SK-N-MC (cell line): Measurements from ENCODE around the gene SCFD2.

ENCODE experiments used
- EZH2 ChIP-seq: fragments of 200-600 bp; sonication (generic); IDR thresholded peaks from one replicate; pipeline ENCODE4 v1.6.1; 2017; ENCODE audit warnings: antibody characterized with exemption
- FOXP2 ChIP-seq: optimal IDR thresholded peaks from 2 replicates; pipeline ENCODE3; 2011; ENCODE audit warnings: mild to moderate bottlenecking, moderate library complexity; ENCODE audit not compliant: insufficient read depth; ENCODE audit errors: extremely low read length, control extremely low read depth
- POLR2AphosphoS5 ChIP-seq: IDR thresholded peaks from 2 replicates; pipeline ENCODE4 v1.6.1; 2012; ENCODE audit warnings: mild to moderate bottlenecking, low read depth, low read length, borderline replicate concordance

DNA sequence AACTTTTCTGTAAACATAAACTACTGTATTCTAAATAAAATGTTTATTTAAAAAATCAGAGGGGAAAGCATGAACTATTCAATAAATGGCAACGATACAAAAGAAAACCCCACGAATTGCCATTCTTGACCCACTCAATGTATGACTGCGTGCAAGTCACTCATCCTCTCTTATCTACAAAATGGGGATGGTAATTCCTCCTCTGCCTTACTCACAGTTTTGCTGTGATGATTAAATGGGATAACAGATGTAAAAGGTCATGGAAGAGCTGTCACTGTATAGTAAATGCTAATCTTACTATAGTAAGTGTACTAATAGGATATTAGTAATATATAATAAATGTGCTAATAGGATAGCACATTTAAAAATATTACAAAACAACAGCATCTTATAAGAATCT, 173.4 kb downstream of the SCFD2 start:
- TF ChIP-seq EZH2 (no peak), POLR2AphosphoS5 (no peak), FOXP2 (no peak)
